Measurements from ENCODE around the gene TOPBP1.
"Not testable (repeated sequence)": the region's sequence is repeated elsewhere in the genome, so short reads cannot be mapped to it uniquely, and the experiment has no call there.

Gene TOPBP1

DNA sequence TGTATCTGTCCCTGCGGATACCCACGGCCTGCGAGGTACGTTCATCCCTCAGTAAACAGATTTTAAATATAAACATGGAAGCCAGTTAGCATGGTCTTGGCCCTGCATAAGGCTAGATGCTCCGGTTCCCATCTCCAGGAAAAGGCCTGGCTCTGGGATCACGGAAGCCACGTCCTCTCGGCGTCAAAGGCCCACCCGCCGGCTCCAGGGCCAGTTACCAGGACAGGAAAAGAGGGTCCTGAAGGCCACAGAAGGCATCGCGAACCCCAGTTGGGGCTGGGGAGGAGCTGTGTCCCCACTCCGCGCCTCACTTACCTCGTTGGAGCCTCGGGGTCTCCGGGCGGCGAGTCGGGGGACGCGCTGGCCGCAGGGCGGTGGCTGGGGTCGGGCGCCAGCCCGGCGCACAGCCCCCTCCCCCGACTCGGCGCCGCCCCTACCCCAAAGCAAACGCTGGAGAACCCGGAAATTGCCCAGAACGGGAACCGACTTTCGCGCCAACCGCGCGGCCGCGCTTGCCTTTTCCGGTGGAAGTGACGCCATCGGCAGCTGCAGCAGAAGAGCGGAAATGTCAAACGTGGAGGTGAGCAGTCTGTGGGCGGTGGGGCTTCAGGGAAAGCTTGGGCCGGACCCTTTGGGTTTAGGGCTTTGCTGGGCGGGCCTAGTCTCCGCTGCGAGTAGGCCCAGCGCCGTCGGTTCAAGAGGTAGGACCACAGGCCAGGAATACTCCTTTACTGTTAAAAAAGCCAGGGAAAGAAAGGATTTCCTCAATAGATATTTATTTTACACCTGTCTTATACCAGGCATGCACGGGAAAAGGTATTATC is at the start of gene TOPBP1:
TOPBP1 (minus strand) TSS at position 488 of the 824 bp plus-strand sequence. CDS start 814 bp downstream, outside the sequence.
- peak; percentile 89 for DNase-seq

DNA sequence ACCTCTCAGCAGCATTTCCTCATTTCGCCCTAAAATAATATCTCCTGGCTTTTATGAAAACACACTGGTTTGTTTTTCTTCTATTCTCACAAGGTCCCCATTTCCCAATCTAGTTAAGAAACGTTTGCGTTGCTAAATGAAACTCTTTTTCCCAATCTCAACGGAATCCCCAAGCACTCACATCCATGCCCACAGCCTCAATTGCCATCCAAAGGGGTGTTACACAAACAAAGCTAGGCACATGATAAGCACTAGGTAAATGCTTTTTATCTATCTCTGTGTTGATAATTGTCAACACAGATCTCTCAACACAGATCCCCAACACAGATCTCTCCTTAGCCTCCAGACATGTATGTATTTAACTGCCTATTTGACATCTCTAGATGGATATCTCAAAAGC is 49.3 kb upstream of the TOPBP1 start:
- no peak for DNase-seq

DNA sequence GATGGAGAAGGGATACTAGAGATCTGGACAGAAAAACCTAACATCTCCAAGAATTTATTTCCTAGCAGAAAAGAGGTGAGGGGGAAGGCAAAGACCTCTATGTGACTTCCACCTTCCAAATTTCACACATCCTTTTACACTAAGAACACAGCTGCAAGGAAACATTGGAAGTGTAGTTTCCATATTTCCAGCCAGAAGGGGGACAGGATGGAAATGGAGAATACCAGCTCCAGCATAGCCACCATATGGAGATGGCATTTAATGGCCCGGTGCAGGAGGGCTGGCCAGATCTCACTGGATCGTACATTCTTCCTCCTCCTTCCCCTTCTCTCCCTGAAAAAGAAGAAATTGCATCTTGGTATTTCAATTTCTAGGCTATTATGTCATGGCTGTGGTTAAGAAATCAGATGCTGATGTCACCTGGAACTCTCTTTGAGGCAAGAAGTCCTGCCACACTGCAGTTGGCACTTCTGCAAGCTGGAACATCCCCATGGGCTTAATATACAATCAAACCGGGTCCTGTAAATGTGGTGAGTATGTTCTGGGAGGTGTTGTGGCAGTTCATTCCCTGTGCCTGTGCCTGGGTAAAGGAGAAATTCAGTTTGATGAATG is 47.5 kb upstream of the TOPBP1 start:
- DNase-seq = no peak

DNA sequence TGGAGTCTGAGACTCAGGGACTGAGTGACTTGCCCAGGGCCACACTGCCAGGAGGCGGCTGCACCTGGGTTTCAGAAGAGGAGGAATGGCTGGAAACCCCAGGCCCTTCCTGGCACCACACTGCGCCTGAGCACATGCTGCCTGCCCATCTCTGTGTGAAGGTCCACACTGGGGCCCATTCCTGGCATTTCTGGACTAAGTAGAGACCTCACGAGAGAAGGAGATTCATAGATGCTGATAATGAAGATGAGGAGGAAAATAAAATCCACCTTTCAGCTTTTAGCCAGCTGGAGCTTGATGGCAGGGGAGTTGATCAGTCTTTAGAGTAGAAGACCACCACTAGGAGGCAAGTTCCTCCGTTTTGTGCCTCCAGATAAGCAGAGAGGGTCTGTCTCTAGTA is 44.3 kb upstream of the TOPBP1 start:
- no peak for DNase-seq

DNA sequence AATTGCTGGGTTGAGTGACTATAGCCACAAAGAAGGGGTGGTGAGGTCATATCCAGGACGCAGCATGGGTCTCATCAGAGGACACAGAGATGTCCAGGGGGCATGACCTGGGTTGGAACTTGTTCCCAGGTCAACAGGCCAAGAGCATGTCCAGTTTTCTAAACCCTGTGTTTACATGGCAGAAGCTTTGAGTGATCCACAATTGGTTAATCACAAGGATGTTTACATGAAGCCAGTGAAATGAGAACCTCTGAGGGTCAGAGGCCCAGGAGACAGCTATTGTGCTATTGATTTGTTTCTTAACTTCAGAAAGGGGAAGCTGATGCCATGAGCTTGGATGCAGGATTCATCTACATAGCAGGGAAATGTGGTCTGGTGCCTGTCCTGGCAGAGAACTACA is 42.2 kb upstream of the TOPBP1 start:
- DNase-seq = no peak

DNA sequence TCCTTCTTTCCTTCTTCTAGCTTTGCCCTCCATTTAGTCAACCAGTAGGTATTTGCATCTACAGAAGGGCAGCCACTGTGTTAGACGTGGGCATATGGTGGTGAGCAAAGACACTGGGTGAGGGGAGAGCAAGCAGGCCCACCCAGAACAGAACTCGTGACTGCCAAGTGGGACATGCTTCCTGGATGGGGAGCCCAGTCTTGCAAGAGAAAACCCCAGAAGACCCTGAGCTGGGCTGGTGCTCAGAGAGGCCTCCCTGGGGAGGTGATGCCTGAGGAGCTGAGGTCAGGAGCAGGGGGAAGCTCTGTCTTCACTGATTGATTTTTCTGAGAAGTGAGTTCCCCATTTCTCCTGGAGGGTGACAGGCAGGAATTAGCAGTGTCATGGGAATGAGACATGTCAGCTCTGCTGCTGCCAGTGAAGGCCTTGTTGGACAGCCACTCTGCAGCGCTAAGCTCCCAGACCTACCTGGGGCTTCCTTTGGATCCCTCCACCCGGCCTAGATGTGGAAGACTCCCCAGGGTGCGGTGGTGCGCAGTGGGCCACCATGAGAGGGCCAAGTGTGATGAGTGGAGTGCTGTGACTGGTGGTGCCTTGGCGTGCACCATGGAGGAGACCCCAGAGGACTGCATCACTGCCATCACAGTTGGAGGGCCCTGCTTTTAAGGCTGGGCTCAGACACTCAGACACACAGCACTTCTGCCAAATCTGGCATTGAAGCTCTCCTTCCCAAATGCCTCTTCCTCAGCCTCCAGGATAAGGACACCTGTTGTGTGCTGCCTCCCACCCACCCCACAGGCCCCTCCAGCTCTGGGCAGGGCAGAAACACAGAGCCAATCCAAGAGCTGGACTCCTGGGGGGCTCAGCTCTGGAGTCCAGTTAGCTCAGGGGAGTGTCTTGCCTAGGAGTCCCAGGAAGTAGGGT is 40.0 kb upstream of the TOPBP1 start:
- DNase-seq = no peak

DNA sequence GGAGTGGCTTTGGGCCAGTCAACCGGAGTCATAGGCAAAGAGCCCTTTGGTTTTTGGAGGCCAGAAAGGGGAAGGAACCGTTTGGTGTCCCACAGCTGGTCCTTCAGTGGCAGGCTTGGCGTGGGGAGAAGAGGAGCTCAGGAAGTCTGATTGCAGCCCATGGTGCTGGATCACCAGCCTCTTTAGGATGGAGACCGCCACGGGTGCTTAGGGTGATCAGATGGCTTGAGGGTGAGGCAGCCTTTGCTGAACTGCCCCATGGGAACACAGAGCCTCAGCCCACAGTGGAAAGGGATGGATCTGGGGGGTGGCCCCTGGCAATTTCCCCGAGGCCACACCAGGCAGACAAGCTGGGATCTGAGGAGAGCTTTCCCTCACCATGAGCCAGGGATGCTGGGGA is 38.6 kb upstream of the TOPBP1 start:
- no peak for DNase-seq

DNA sequence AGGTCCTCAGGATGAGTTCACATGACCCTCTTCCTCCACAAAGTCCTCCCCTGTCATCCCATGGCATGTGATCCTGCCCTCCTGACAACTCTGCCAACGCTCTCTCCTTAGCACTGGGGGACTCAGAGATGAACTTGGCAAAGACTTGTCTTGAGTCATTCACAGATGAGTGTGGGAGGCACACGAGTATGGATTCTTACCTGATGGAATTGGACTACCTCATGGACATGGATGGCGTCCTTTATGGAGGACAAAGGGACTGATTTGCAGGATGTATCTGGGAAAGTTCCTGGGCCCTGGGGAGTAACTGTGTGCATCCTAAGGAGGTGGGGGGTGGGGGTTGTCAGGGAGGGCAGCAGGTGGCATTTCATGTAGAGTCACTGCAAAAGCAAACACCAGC is 38.2 kb upstream of the TOPBP1 start:
- DNase-seq = no peak

DNA sequence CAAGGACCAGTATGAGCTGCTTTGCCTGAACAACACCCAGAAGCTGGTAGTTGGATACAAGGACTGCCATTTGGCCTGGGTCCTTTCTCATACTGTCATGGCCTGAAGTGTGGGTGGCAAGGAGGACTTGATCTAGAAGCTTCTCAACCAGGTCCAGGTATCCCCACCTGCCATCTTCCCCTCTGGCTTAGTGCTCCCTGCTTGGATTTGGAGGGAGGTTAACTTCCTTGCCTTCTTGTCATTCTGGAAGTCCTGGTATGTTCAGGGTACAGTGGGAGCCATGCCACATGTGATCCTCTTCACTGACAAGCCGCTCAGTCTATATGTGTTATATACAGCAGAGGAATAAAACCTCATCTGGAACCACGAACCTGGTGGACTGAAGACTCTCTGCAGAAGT is 37.7 kb upstream of the TOPBP1 start:
- DNase-seq = no peak

DNA sequence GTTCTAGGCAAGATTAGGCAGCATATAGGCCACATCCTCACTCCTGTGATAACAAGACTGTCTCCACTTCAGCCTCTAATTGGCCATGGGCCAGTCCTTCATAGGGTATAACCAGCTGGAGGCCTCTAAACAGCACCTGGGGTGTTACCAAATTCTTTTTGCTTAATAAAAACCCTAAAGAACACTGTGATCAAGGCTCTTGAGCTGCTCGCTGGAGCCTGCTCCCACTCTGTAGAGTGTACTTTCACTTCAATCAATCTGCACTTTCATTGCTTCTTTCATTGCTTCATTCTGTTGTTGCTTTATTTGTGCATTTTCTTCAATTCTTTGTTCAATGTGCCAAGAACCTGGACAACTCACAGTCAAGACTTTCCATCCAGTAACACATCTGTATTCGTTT is 36.2 kb upstream of the TOPBP1 start:
- no peak for DNase-seq

DNA sequence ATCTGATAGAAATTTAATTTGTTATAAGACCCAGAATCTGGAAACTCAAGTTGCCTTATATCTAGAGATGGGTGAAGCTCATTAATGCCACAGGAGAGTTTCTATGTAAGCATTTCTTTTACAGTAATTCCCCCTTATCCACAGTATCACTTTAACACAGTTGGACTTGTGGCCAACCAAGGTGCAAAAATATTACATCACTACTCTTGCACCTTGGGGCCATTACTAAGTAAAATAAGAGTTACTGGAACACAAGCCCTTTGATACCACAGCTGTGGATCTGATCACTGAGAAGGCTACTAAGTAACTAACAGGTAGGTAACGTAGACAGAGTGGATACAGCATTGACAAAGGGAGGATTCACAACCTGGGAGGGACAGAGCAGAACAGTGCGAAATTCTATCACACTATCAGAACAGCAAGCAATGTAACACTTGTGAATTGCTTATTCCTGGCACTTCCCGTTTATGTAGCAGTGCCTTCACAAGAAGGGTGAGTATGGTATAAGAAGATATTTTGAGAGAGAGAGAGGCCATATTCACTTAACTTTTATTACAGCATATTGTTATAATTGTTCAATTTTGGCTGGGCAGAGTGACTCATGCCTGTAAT is 33.9 kb upstream of the TOPBP1 start:
- no peak for DNase-seq

DNA sequence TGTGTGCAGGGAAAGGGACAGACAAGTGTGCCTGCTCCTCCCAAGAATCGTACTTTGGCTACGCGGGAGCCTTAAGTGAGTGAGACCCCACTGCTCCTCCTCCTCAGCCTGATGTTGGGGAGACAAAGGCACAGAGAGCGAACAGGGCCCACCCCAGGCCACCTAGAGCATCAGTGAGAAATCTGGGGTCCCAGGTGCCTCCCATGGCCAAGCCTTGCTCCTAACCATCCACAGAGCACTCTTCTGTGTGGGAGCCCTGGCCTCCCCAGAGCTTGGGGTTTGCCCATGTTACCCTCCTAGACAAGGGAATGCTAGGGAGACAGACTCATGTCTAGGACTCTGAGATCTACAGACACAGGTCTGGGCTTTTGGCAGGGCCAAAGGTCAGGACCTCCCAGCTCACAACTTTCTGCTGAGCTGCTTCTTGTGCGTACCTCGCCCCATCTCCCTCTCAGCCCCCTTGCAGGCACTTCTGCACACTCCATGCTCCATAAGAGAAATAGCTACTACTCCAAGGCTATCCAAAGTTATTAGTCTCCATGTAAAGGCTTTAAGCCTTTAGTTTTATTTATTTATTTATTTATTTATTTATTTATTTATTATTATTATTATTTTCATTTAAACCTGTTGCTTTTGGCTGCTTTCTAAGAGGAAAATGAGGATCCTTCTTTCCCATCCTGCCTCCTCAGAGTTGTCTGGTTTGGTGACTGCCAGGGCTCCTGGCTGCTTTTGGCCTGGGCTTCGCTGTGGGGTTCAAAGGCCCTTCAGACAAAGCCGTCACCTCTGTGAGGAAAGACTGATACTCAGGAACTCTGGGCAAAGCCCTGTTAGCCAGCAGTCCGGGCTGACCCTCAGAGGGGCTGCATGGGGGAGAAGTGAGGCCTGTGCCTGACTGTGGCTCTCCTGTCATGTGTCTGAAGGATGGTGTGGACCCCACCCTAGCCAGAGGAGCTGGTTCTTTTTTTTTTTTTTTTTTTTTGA is 32.8 kb upstream of the TOPBP1 start:
- DNase-seq = no peak

DNA sequence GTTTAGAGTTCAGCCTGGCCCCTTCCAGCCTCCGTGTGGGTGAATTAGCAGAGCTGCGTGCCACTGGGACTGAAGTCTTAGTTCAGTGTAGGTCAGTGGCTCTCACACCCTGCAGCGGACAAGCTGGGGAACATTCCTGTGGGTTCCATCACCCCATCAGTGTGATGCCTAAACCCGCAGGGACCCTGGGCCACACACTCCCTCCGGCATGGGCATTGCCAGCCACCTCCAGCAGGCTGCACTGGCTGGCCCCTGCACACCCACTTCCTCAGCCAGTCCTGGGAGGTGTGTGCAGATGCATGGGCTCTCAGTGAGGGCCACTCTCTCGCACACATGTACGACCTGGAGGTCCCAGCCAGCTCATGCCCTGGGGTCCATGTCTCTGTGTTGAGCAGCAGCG is 32.1 kb upstream of the TOPBP1 start:
- DNase-seq = no peak

DNA sequence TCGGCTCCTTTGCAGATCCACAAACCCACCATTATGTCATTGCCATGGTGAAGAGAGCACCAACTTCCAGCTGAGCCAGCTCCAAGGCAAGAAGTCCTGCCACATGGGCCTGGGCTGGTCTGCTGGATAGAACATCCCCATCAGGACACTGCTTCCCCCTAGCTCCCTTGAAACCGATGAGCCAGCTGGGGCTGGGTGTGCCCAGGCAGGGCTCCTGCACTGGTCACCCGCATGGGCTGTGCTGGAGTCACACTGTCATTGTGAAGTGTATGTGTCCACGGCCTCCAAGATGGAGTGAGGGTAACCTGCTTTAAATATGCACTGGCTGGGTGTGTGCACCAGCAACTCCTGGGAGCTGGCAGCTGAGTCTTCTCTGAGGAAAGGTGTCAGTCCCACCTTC is 31.0 kb upstream of the TOPBP1 start:
- DNase-seq = no peak

DNA sequence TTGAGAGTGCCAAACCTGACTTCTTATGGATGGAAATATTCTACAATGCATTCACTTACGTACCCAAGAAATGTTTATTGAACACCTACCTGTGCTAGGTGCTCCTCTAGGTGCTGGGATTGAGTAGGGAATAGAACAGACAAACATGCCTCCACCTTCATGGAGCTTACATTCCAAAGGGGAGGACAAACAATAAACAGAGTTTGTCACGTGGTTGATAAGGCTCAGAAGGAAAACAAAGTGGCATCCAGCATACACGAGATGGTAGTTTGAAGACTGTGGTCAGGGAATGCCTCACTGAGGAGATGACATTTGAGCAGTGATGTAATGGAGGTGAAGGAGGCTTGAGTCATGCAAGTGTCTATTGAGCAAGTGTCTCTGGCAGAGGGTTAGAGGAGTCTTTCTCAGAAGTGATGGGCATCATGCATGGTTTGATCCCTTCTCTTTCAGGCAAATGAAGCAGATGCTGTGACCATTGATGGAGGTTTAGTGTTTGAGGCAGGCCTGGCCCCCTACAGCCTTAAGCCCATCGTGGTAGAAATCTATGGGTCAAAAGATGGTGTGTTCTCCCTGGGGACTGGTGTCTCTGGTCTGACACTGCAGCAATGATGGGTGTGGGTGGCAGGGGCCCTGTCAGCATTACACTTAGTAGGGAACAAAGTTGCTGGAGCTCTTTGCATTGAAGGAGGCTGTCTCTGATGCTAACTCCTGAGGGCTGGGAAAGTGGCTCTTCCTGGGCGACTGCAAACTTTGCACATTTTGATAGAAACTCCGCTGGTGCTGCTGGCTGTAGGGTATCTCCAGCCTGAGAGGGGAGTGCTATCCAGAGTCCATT is 29.7 kb upstream of the TOPBP1 start:
- no peak for DNase-seq

DNA sequence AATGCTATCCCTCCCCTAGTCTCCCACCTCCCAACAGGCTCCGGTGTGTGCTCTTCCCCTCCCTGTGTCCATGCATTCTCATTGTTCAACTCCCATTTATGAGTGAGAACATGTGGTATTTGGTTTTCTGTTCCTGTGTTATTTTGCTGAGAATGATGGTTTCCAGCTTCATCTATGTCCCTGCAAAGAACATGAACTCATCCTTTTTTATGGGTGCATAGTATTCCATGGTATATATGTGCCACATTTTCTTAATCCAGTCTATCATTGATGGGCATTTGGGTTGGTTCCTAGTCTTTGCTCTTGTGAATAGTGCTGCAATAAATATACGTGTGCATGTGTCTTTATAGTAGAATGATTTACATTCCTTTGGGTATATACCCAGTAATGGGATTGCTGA is 16.3 kb upstream of the TOPBP1 start:
- DNase-seq = not testable (repeated sequence)

DNA sequence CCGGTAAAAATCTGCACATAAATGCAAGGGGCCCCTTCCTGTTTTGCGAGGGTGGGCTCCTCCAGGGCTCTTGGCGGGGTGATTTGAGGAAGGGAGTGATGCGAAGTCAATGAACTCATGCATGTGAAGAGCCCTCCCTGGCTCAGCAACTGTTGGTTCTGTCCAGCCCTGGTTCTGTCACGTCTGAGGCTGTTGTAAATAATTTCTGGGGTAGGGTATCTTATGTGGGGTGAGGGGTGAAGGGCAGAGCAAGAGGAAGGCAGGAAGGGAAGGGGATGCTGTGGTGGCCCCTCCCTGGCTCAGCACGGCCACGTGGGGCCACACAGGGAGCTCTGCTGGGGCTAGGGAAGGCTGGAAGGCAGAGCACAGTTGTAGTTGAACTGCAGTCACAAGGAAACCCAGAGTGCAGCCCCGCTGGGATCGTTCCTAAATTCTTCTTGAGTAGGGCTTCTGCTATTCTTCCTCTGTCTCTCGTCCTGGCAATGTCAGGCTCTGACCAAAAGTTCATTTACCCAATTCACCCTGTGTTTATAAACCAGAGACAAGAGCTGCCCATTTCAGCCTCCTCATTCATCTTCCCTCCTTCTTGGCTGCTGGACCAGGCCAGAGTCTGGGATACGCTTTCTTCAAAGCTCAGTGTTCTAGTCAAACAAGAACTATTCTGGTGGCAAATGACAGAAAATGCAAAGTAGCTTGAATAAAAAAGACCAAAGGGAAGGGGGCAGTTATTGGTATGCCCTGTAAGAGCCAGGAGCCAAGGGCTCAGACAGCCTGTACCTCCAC is 14.8 kb upstream of the TOPBP1 start:
- no peak for DNase-seq

DNA sequence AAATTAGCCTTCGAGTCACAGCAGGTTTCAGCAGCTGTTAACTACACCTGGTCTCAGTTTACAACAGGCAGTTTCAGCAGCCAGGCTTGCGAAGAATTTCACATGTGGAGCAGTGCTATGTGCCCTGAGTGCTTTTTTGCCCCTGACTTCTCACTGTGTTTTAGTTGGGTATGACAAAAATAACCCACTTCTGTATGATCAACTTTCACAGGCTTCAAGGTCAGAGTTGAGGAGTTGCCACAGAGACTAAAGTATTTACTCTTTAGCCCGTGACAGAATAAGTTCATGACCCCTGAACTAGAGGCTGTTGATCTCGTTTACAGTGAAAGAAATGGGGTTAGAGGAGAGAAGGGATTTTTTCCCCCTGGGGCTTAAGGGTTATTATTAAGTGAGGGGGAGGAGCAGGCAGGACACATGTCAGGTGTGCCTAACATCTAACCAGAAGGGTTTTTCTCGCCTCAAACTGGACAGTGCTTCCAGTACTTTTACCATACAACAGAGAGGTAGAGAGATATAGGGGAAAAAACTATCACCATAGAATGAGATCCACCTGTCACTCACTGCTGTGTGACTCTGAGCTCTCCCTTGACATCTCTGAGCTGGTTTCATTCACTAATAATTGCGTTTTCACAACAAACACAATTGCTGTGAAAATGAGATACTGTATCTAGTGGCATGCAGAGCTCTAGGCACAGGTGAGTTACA is 14.0 kb upstream of the TOPBP1 start:
- no peak for DNase-seq

DNA sequence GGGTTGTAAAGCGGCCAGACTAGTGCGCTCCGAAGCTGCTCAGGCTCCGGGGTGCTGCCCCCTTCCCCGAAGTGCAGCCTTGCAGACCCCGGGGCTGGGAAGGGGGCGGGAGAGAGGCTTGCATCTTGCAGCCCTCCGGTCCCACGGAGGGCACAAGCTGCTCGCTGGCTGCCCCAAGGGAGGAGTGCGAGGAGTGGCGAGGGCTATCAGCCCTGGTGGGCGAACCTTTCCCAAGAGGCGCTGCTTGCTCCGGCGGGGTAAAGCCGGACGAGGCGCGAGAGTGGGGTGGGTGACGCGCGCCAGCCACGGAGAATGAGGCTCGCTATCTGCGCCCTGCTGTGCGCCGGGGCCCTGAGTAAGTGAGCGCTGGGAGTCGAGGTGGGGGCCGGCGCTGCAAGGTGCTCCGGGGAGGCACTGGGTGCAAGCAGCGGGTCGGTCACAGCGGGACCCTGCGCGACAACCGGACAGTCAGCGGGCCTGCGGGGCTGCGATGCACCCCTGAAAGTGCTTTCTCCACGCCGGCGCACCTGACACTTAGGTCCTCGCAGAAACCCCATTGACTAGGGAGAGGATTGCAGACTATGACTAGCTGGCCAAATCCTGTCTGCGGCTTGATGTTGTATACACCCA is 12.7 kb upstream of the TOPBP1 start:
- DNase-seq = no peak

Data from NCI-H1092 treated with DMSO at 0.1 percent for 48 hours (cell line).